Neural progenitor cell (in vitro differentiated cells): ENCODE measurements around the gene DNAI2. TPM values are rescaled to one million over a fixed set of nuclear protein-coding genes. Genes with fewer than 3 reads are reported as not detected.
A peak's percentile ranks its signal among the peaks of the same experiment; 100 is the strongest.

Source experiments
- DNase-seq: peaks from one replicate; pipeline ENCODE4 v3.0.0-alpha.2; 2016; ENCODE audit warnings: low spot score
- H2AFZ ChIP-seq: fragments of 200-600 bp; sonication (generic); replicated peaks from 2 replicates; pipeline ENCODE4 v1.6.1; 2016; ENCODE audit warnings: antibody characterized with exemption
- H3F3A ChIP-seq: fragments of 200-600 bp; sonication (generic); 2 replicates; pipeline ENCODE4 v1.6.1; 2016; ENCODE audit warnings: antibody characterized with exemption, low read depth
- H3K27ac ChIP-seq: fragments of 200-600 bp; sonication (generic); 2 replicates; pipeline ENCODE4 v1.5.1; 2016; ENCODE audit warnings: mild to moderate bottlenecking
- H3K27me3 ChIP-seq: fragments of 200-600 bp; sonication (generic); 2 replicates; pipeline ENCODE4 v1.6.1; 2016; ENCODE audit warnings: mild to moderate bottlenecking, moderate library complexity
- H3K36me3 ChIP-seq: fragments of 200-600 bp; sonication (generic); 2 replicates; pipeline ENCODE4 v1.5.1; 2016
- H3K4me1 ChIP-seq: fragments of 200-600 bp; sonication (generic); 2 replicates; pipeline ENCODE4 v1.6.1; 2016; ENCODE audit warnings: mixed run types
- H3K4me2 ChIP-seq: fragments of 200-600 bp; sonication (generic); 2 replicates; pipeline ENCODE4 v1.6.1; 2016
- H3K4me3 ChIP-seq: fragments of 200-600 bp; sonication (generic); 2 replicates; pipeline ENCODE4 v1.5.1; 2016
- H3K79me2 ChIP-seq: fragments of 200-600 bp; sonication (generic); 2 replicates; pipeline ENCODE4 v1.6.1; 2016; ENCODE audit warnings: low read depth
- H3K9ac ChIP-seq: fragments of 200-600 bp; sonication (generic); 2 replicates; pipeline ENCODE4 v1.6.1; 2016
- H3K9me3 ChIP-seq: fragments of 200-600 bp; sonication (generic); 2 replicates; pipeline ENCODE4 v1.5.1; 2016; ENCODE audit warnings: low read depth
- H4K20me1 ChIP-seq: fragments of 200-600 bp; sonication (generic); 2 replicates; pipeline ENCODE4 v1.6.1; 2016; ENCODE audit warnings: low read depth
- H3K27ac Mint-ChIP-seq: 3 replicates; pipeline ENCODE4 v1.8.0; 2021; ENCODE audit warnings: mixed read lengths
- H3K27me3 Mint-ChIP-seq: 2 replicates; pipeline ENCODE4 v1.8.0; 2022; ENCODE audit warnings: low read depth, mild to moderate bottlenecking, inconsistent platforms, moderate library complexity, mixed read lengths; ENCODE audit not compliant: insufficient read depth
- H3K36me3 Mint-ChIP-seq: 3 replicates; pipeline ENCODE4 v1.8.0; 2021; ENCODE audit warnings: mixed read lengths
- H3K4me1 Mint-ChIP-seq: 3 replicates; pipeline ENCODE4 v1.8.0; 2021; ENCODE audit warnings: mixed read lengths
- H3K4me3 Mint-ChIP-seq: 3 replicates; pipeline ENCODE4 v1.8.0; 2021; ENCODE audit warnings: mild to moderate bottlenecking, moderate library complexity, mixed read lengths
- H3K9me3 Mint-ChIP-seq: 3 replicates; pipeline ENCODE4 v1.8.0; 2020; ENCODE audit warnings: mixed read lengths
- EZH2 ChIP-seq: fragments of 200-600 bp; sonication (generic); IDR thresholded peaks from 2 replicates; pipeline ENCODE4 v1.6.1; 2017; ENCODE audit warnings: antibody characterized with exemption, mild to moderate bottlenecking, moderate library complexity
- EZH2phosphoT487 ChIP-seq: fragments of 200-600 bp; sonication (generic); IDR thresholded peaks from 2 replicates; pipeline ENCODE4 v1.6.1; 2017; ENCODE audit warnings: antibody characterized with exemption
- total RNA-seq: library from RNA; depleted of rRNA; stranded (reverse); fragments of >200 nt; gene quantifications from 2 replicates; pipeline ENCODE4 v1.2.3, GENCODE V29; 2015; ENCODE audit warnings: low replicate concordance
- TF ChIP-seq, protein P1 (sequence below): fragments of 200-600 bp; sonication (generic); IDR thresholded peaks from 2 replicates; pipeline ENCODE4 v1.5.1; 2017; ENCODE audit warnings: antibody characterized with exemption, mild to moderate bottlenecking

DNAI2 gene
- total RNA-seq, 1 donor from 2014 or later = not detected

DNA sequence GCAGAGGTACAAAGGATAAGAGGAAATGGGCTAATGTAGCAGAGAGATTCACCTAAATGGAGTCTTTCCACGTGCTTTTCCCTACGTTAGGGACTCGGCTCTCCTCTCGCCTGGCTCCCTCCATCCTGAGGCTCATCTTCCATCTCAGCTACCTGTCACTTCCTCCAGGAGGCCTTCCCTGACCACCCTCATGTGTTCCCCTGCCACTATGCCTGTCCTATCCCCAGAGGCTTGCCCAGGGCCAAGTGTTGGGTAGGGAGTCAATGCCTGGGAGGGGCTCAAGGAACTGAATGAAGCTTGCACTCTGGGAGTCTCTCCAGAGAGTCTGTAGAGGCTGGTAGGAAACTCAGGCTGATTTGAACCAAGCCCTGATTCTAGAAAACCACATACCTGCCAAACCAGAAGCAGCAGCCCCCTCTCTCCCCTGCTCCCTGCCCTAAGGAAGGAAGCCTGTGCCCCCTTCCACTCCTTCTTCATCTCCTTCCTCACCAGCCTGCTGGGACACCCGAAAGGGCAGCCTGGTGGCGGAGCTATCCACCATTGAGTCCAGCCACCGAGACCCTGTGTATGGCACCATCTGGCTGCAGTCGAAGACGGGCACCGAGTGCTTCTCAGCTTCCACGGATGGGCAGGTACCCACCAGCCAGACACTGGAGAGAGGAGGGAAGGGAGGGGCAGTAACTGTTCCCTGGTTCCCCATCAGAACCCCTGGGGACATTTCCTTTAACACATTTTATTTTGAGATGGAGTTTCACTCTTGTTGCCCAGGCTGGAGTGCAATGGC lies 25.4 kb downstream of the DNAI2 start:
- H3K9ac ChIP-seq = no peak overlapping the region
- H3K4me1 ChIP-seq = no peaks in the 10 kb centered on the region
- no peaks in the 10 kb centered on the region for H3K79me2 ChIP-seq
- no peak overlapping the region for H3K4me3 Mint-ChIP-seq
- H3K27ac ChIP-seq = no peak overlapping the region
- H2AFZ ChIP-seq = no peak overlapping the region
- no peaks in the 10 kb centered on the region for H4K20me1 ChIP-seq
- peaks cover 12% of the 10 kb centered on the region for H3F3A ChIP-seq
- H3K4me2 ChIP-seq = no peak overlapping the region
- H3K9me3 ChIP-seq = no peaks in the 10 kb centered on the region
- H3K27ac Mint-ChIP-seq = no peak overlapping the region
- no peak for DNase-seq
- no peaks in the 10 kb centered on the region for H3K27me3 ChIP-seq
- H3K36me3 ChIP-seq = no peaks in the 10 kb centered on the region
- H3K4me1 Mint-ChIP-seq = peaks cover 26% of the 10 kb centered on the region
- H3K27me3 Mint-ChIP-seq = peaks cover 21% of the 10 kb centered on the region
- TF ChIP-seq, protein P1, sequence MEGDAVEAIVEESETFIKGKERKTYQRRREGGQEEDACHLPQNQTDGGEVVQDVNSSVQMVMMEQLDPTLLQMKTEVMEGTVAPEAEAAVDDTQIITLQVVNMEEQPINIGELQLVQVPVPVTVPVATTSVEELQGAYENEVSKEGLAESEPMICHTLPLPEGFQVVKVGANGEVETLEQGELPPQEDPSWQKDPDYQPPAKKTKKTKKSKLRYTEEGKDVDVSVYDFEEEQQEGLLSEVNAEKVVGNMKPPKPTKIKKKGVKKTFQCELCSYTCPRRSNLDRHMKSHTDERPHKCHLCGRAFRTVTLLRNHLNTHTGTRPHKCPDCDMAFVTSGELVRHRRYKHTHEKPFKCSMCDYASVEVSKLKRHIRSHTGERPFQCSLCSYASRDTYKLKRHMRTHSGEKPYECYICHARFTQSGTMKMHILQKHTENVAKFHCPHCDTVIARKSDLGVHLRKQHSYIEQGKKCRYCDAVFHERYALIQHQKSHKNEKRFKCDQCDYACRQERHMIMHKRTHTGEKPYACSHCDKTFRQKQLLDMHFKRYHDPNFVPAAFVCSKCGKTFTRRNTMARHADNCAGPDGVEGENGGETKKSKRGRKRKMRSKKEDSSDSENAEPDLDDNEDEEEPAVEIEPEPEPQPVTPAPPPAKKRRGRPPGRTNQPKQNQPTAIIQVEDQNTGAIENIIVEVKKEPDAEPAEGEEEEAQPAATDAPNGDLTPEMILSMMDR = no peak
- no peak for TF ChIP-seq EZH2
- TF ChIP-seq EZH2phosphoT487 = no peak
- H3K9me3 Mint-ChIP-seq = peaks cover 7% of the 10 kb centered on the region
- H3K36me3 Mint-ChIP-seq = no peaks in the 10 kb centered on the region
- no peak overlapping the region for H3K4me3 ChIP-seq

DNA sequence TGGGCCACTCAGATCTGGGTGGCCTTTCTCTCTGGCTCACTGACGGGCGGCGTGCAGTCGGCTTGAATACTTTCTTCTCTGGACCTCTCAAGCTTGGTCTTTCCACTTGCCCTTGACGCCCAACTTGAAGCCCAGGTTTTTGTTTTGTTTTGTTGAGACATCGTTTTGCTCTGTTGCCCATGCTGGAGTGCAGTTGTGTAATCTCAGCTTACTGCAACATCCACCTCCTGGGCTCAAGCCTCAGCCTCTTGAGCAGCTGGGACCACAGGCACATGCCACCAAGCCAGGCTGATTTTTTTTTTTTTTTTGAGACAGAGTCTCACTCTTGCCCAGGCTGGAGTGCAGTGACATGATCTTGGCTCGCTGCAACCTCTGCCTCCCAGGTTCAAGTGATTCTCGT lies 29.3 kb downstream of the DNAI2 start:
- Mint-ChIP-seq H3K27ac (no peak overlapping the region), H3K4me3 (no peak overlapping the region)
- H2AFZ ChIP-seq = no peak overlapping the region

DNA sequence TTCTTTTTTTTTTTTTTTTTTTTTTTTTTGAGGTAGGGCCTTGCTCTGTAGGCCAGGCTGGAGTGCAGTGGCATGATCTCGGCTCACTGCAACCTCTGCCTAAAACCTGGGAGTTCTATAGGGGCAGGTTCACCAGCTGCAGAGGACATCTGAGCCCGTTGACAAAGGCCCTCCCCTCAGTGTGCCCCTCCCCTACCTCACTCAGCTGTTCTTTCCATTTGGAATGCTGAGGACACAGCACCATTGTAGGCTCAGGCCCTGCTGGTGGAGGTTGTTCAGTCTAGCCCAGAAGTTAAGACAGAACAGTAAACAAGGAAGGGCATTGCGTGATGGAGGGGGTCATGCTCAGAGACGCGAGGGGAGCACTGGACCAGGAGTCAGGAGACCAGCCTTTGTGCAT lies 30.1 kb downstream of the DNAI2 start:
- H3K27me3 Mint-ChIP-seq = peaks cover 9% of the 10 kb centered on the region
- no peak for TF ChIP-seq EZH2phosphoT487
- TF ChIP-seq, protein P1 = no peak
- TF ChIP-seq EZH2 = no peak
- Histone ChIP-seq H3K4me3 (no peak overlapping the region), H3K9me3 (no peaks in the 10 kb centered on the region), H3K9ac (no peak overlapping the region), H3F3A (no peaks in the 10 kb centered on the region), H3K4me1 (no peaks in the 10 kb centered on the region), H4K20me1 (no peaks in the 10 kb centered on the region), H3K36me3 (no peaks in the 10 kb centered on the region), H3K27ac (no peak overlapping the region), H3K4me2 (no peak overlapping the region), H2AFZ (no peak overlapping the region), H3K79me2 (no peaks in the 10 kb centered on the region), H3K27me3 (no peaks in the 10 kb centered on the region)
- peaks cover 12% of the 10 kb centered on the region for H3K4me1 Mint-ChIP-seq
- peak; percentile 33 for DNase-seq
- H3K4me3 Mint-ChIP-seq = no peak overlapping the region
- H3K36me3 Mint-ChIP-seq = no peaks in the 10 kb centered on the region
- H3K9me3 Mint-ChIP-seq = no peaks in the 10 kb centered on the region
- H3K27ac Mint-ChIP-seq = no peak overlapping the region

More for the DNA sequence above, 29.3 kb downstream of the DNAI2 start:
- no peak overlapping the region for H3K27ac ChIP-seq
- H4K20me1 ChIP-seq = no peaks in the 10 kb centered on the region
- TF ChIP-seq EZH2phosphoT487 (no peak), EZH2 (no peak)
- TF ChIP-seq, protein P1 = no peak
- H3K27me3 ChIP-seq = no peaks in the 10 kb centered on the region
- H3K4me2 ChIP-seq = no peak overlapping the region
- no peak overlapping the region for H3K9ac ChIP-seq
- no peaks in the 10 kb centered on the region for H3K79me2 ChIP-seq
- H3K4me3 ChIP-seq = no peak overlapping the region
- H3K4me1 ChIP-seq = no peaks in the 10 kb centered on the region
- no peaks in the 10 kb centered on the region for H3K36me3 ChIP-seq
- H3K9me3 ChIP-seq = no peaks in the 10 kb centered on the region
- Mint-ChIP-seq H3K36me3 (no peaks in the 10 kb centered on the region), H3K27me3 (peaks cover 9% of the 10 kb centered on the region), H3K4me1 (peaks cover 15% of the 10 kb centered on the region), H3K9me3 (no peaks in the 10 kb centered on the region)
- no peaks in the 10 kb centered on the region for H3F3A ChIP-seq
- DNase-seq = no peak
